Ovary (tissue), 9 donors: Measurements from ENCODE around the gene TMUB2. TPM values are rescaled to one million over a fixed set of nuclear protein-coding genes. Genes with fewer than 3 reads are reported as not detected.

Experiments used
- DNase-seq, 5 donors: peaks; one replicate each; pipeline ENCODE4 v3.0.0-alpha.2; 2019 to 2020
- H3K27ac ChIP-seq, 2 donors: fragments of 200-600 bp; one replicate each; pipeline versions ENCODE4 v1.5.1 to v1.8.0; 2019 to 2022
- H3K27me3 ChIP-seq: fragments of 200-600 bp; one replicate; pipeline ENCODE4 v1.8.0; 2022
- H3K36me3 ChIP-seq: fragments of 200-600 bp; sonication (generic); one replicate; pipeline ENCODE4 v1.5.1; 2019
- H3K4me1 ChIP-seq: one replicate; pipeline ENCODE4 v1.8.1; 2013; ENCODE audit warnings: mild to moderate bottlenecking, moderate library complexity; ENCODE audit not compliant: insufficient read depth
- H3K4me3 ChIP-seq: fragments of 200-600 bp; sonication (generic); one replicate; pipeline ENCODE4 v1.5.1; 2017
- H3K9me3 ChIP-seq, 2 donors: fragments of 200-600 bp in 1 of 2; sonication (generic) in 1 of 2; one replicate each; pipeline versions ENCODE4 v1.5.1 to v1.8.1; 2013 to 2019; ENCODE audit warnings: mild to moderate bottlenecking in 1 of 2, moderate library complexity in 1 of 2
- CTCF ChIP-seq, 3 donors: fragments of 450-650 bp in 2 of 3; fragments of 200-600 bp in 1 of 3; IDR thresholded peaks; one replicate each; pipeline versions ENCODE4 v1.5.1 to v1.8.0; 2016 to 2022; ENCODE audit warnings: antibody characterized with exemption in 3 of 3, mild to moderate bottlenecking in 1 of 3
- EP300 ChIP-seq: sonication (generic); formaldehyde crosslinking; IDR thresholded peaks from one replicate; pipeline ENCODE4 v1.6.1; 2017; ENCODE audit warnings: antibody characterized with exemption
- POLR2A ChIP-seq: fragments of 450-650 bp; IDR thresholded peaks from one replicate; pipeline ENCODE4 v1.6.1; 2017; ENCODE audit warnings: antibody characterized with exemption, mild to moderate bottlenecking, moderate library complexity
- WGBS, 3 donors: extraction: QIAGEN DNeasy Blood & Tissue Kit in 1 of 3; methylation state at CpG; one replicate each; pipeline versions ENCODE4 v1.1.5 to v1.1.7; 2013 to 2017; 5-methylcytosine and 5-hydroxymethylcytosine counted together
- intact Hi-C, 4 donors: fragments of 100-400 bp; cut with DNase I; formaldehyde crosslinking; loops; one replicate each; pipeline versions ENCODE4 v1.11.0 to v1.15.1; 2022 to 2023
- polyA plus RNA-seq, 2 donors: library from polyadenylated mRNA; stranded (reverse); fragments of 200-250 nt in 1 of 2; fragments of 350-450 nt in 1 of 2; fragmentation: Illumina TruSeq in 1 of 2; extraction: RNeasy Lipid Tissue Mini Kit (QIAGEN cat#74804) in 1 of 2; gene quantifications; one replicate each; pipeline ENCODE4 v1.2.3, GENCODE V29; 2013 to 2014
- total RNA-seq, 7 donors: library from RNA; depleted of rRNA in 2 of 7; stranded (reverse); fragments of >200 nt in 2 of 7; fragmentation: NEBNext Ultra II Directional in 3 of 7; extraction: Animal tissue kit (Norgen Biotek cat#: 25700) in 3 of 7; gene quantifications; one replicate each; pipeline versions ENCODE4 v1.1.0 to v1.2.4, GENCODE V29; 2016 to 2023
- donor health status: DM: no; HTN: no; CAD: no; lungs with moderate emphysema.
- donor health status: DM: no; HTN: no; CAD: no.
- donor health status: Bipolar disorder and iron deficiency.
- donor health status: DM: yes; HTN: yes; CAD: no.
- donor health status: DM: no; HTN: no; CAD: no.
- donor health status: DM: yes; HTN: yes; CAD: no.

TMUB2 gene
- total and polyA plus RNA-seq, 9 donors: 18.7 to 37.0 (median 28.6) TPM

DNA sequence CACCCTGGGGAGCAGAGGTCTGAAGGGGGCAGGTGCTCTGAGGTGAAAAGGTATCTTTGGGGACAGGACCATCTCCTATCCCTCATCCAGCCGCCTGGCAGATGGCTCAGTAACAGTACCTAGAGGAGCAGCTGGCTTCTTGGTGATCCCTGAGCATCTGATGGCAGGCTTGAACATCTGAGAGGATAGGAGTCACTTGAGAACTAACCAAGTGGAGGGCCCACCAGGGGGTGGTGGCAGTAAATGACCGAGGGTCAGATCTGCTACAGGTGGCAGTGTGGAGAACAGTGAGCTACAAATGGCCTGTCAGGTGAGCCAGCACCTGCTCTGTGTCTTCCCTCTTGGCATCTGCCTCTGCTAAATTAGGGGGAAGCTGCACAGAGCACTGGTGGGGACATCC, 31.3 kb upstream of the TMUB2 start:
- intact Hi-C loops: no loop called here
- Histone ChIP-seq H3K36me3 (no peaks in the 10 kb centered on the region), H3K4me3 (no peak overlapping the region), H3K9me3 (no peaks in the 10 kb centered on the region), H3K27me3 (no peaks in the 10 kb centered on the region), H3K27ac (no peak overlapping the region), H3K4me1 (no peaks in the 10 kb centered on the region)
- DNase-seq: no peak
- WGBS, 3 donors: 83 to 89% (median 86%) methylated on average over 2 of the region's 2 CpGs
- no peak for TF ChIP-seq EP300
- TF ChIP-seq POLR2A: no peak
- TF ChIP-seq CTCF (IDR thresholded peaks at IDR 0.05): no peak

DNA sequence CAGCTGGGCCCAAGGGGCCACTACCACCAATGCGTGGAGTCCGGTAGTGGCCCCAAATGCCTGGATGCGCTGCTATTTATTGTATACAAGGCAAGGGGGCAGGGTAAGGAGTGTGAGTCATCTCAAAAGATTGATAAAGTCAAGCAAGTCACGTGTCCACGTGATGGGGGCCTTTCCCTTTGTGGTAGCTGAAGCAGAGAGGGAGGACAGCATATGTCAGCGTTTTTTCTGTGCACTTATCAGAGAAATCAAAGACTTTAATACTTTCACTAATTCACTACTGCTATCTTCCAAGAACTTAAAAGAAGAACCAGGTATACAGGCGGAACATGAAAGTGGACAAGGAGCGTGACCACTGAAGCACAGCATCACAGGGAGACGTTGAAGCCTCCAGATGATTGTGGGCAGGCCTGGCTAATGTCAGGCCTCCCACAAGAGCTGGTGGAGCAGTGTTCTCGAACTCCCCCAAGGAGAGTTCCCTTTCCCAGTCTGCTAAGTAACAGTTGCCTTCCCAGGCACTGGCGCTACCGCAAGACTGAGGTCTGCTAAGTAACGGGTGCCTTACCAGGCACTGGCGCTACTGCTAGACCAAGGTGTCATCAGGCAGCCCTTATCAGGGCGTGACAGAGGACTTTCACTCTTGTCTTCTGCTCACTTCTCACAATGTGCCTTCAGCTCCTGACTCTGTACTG, 27.1 kb upstream of the TMUB2 start:
- Histone ChIP-seq H3K4me3 (no peak overlapping the region), H3K9me3 (no peaks in the 10 kb centered on the region), H3K4me1 (no peaks in the 10 kb centered on the region), H3K27me3 (no peaks in the 10 kb centered on the region), H3K36me3 (no peaks in the 10 kb centered on the region), H3K27ac (no peak overlapping the region)
- DNase-seq: no peak
- intact Hi-C loops: loop anchor here in 1 of 4 donors (10.0 kb wide), 1 partner anchor 215 kb away; the partner anchor contains the start of gene PPY
- TF ChIP-seq EP300 (no peak), POLR2A (no peak), CTCF (IDR thresholded peaks at IDR 0.05) (no peak)
- WGBS, 3 donors: 81 to 82% (median 81%) methylated on average over 15 of the region's 15 CpGs

GRCh38 chr17:44164476-44164875, 22.3 kb upstream of the TMUB2 start:
- Histone ChIP-seq H3K4me1 (no peaks in the 10 kb centered on the region), H3K36me3 (no peaks in the 10 kb centered on the region), H3K27me3 (no peaks in the 10 kb centered on the region), H3K27ac (no peak overlapping the region), H3K4me3 (no peak overlapping the region), H3K9me3 (no peaks in the 10 kb centered on the region)
- WGBS, 3 donors: 84 to 97% (median 89%) methylated on average over 1 of the region's 1 CpG
- TF ChIP-seq POLR2A: no peak
- no peak for TF ChIP-seq EP300
- TF ChIP-seq CTCF (IDR thresholded peaks at IDR 0.05): no peak
- no peak for DNase-seq
- intact Hi-C loops: loop anchor here in 1 of 4 donors (10.0 kb wide), 1 partner anchor 220 kb away; the partner anchor contains the start of gene PPY

DNA sequence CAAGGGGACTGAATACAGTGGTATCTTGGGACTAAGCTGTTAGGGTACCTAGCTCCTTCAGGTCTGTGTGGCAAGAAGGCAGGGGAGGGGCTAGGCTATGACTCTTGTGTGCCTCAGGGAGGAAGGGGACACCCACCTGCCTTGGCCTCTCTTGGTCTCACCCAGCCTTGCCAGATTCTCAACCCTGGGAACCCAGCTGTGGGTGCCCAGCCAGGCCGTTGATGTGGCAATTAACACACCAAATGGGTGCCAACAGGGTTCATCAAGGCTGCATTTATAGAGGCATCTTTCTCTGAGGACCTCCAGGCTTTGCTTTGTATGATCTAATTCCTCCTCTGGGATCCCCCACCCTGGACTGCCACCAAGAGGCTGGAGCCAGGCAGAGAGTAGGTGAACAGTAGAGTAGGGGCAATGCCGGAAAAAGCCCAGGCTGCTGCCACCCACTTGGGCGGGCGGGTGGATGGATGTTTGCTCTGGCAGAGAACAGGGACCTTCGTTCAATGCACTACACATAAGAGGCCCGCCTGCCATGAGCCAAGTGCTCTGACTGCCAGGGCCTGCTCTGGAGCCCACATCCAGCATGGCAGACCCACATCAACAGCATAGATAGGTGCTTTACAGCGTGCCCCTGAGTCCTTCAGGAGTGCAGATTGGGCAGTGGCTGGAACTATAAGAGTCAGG, 19.5 kb upstream of the TMUB2 start:
- H3K4me1 ChIP-seq: peaks cover 6% of the 10 kb centered on the region
- no peak overlapping the region for H3K4me3 ChIP-seq
- no peak overlapping the region for H3K27ac ChIP-seq
- 83 to 95% (median 88%) methylated on average over 7 of the region's 7 CpGs for WGBS, 3 donors
- TF ChIP-seq CTCF (IDR thresholded peaks at IDR 0.05) (no peak), POLR2A (no peak), EP300 (no peak)
- no peaks in the 10 kb centered on the region for H3K27me3 ChIP-seq
- no peaks in the 10 kb centered on the region for H3K9me3 ChIP-seq
- DNase-seq: no peak
- intact Hi-C loops: loop anchor here in 2 of 4 donors (5.0 to 10.0 kb wide), 2 partner anchors 223 to 225 kb away; partner anchors contain the start of gene PPY (in 2 of the 2)
- no peaks in the 10 kb centered on the region for H3K36me3 ChIP-seq
